ENCODE measurements around the gene KIRREL3. TPM values are rescaled to one million over a fixed set of nuclear protein-coding genes. Genes with fewer than 3 reads are reported as not detected.

Gene KIRREL3
- total and polyA plus RNA-seq, 9 of the 15 experiments (the other 6 are each of a cell fraction or from before 2014, with no cell fraction given) = 0.04 to 0.10 TPM; not detected in 7

GRCh38 chr11:127039591-127039990 lies 39.0 kb upstream of the KIRREL3 start:
- Histone ChIP-seq H3K9me3 (replicated peaks; ENCODE audit: control insufficient read depth, insufficient read depth, low read depth, low read length) (no peaks in the 10 kb centered on the region), H2AFZ (ENCODE audit: low read depth, low read length) (no peak overlapping the region), H3K4me3 (no peak overlapping the region), H3K79me2 (ENCODE audit: control insufficient read depth, insufficient read depth, low read length) (no peaks in the 10 kb centered on the region), H4K20me1 (replicated peaks; ENCODE audit: control insufficient read depth, insufficient read depth, low read length) (no peaks in the 10 kb centered on the region; the same call in 1 of the 2 replicates), H3K36me3 (ENCODE audit: control insufficient read depth, insufficient read depth, low read length) (no peaks in the 10 kb centered on the region), H3K4me2 (ENCODE audit: insufficient read depth, low read length) (no peak overlapping the region), H3K27me3 (ENCODE audit: control insufficient read depth in 2 of 2, insufficient read depth in 2 of 2, low read length in 2 of 2) (no peaks in the 10 kb centered on the region; a peak in 1 of 5 replicates), H3K4me1 (replicated peaks in 1 of 2; ENCODE audit: control insufficient read depth in 2 of 2, insufficient read depth in 2 of 2, low read length in 2 of 2) (no peaks in the 10 kb centered on the region), H3K9ac (ENCODE audit: insufficient read depth in 1 of 2, low read depth in 2 of 2, low read length in 2 of 2) (no peak overlapping the region), H3K27ac (ENCODE audit: extremely low read depth, low read depth, low read length) (no peak overlapping the region), H3K9me1 (ENCODE audit: control insufficient read depth, insufficient read depth, low read length) (no peaks in the 10 kb centered on the region)
- TF ChIP-seq XRCC5 (IDR thresholded peaks at IDR 0.05; ENCODE audit: low read depth, low read length) (no peak), ARID1B (IDR thresholded peaks at IDR 0.05) (no peak), STAG1 (CRISPR knock-in tag; IDR thresholded peaks at IDR 0.05; ENCODE audit: borderline replicate concordance) (no peak), MYC (IDR thresholded peaks at IDR 0.05; ENCODE audit: low read depth, low read length) (no peak), MYC (CRISPR knock-in tag; IDR thresholded peaks at IDR 0.05; ENCODE audit: borderline replicate concordance, low read depth) (no peak), ZNF445 (CRISPR knock-in tag; IDR thresholded peaks at IDR 0.05; ENCODE audit: low read depth) (no peak), ATF6 (CRISPR knock-in tag; IDR thresholded peaks at IDR 0.05) (no peak), ZKSCAN3 (CRISPR knock-in tag; IDR thresholded peaks at IDR 0.05) (no peak), ZNF175 (CRISPR knock-in tag; IDR thresholded peaks at IDR 0.05; ENCODE audit: low read depth) (no peak)
- DNase-seq (ENCODE audit: extremely low read depth in 1 of 4, low spot score in 3 of 4) (no peak), FAIRE-seq (no peak), ATAC-seq (no peak)
- ChIA-PET POLR2A (interaction anchor here (0.6 kb wide), 2 partner anchors 17 to 36 kb away, joined by 3 read pairs; no protein-coding TSS in a partner anchor), CTCF (ENCODE audit: low intra/inter-chr PET ratio) (no interaction called here)
- WGBS (ENCODE audit: insufficient coverage, low coverage, missing lambda C conversion rate) = 0% methylated on average over 2 of the region's 2 CpGs
- in situ Hi-C loops (cut with MboI) (no loop called here), intact Hi-C loops (cut with micrococcal nuclease) (no loop called here)
- no TSS peak for BruUV-seq (replicated peaks)

Data from K562 (cell line).